CD1c-positive myeloid dendritic cell (primary cell): ENCODE results near the gene PPBP.
A peak's percentile ranks its signal among the peaks of the same experiment; 100 is the strongest.

Experiments used
- DNase-seq: peaks from one replicate; pipeline ENCODE4 v3.0.0-alpha.2; 2016; ENCODE audit errors: extremely low spot score

PPBP gene, protein sequence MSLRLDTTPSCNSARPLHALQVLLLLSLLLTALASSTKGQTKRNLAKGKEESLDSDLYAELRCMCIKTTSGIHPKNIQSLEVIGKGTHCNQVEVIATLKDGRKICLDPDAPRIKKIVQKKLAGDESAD

GRCh38 chr4:73988061-73988460 is at the start of gene PPBP:
TSS of gene PPBP (minus strand) at chr4:73988190. CDS start at chr4:73988103, 87 bp downstream.
- no peak for DNase-seq

GRCh38 chr4:74037076-74037955 is 49.3 kb upstream of the PPBP start:
- no peak for DNase-seq

DNA sequence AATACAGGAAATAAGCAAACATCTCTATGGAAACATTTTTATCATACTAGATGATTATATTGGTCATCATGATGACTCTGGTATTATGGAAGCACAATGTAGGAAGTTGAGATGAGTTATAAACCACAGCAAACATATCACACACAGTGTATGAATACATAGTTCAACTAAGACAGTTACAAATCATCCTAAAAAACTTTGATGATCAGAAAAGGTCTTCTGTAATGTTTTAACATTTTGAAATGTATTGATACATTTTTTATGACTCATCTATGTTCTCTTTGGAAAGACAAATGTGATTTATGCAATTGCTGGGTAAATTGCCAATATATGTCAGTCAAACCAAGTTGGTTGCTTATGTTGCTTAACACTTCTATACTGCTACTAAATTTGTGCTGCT is 45.7 kb upstream of the PPBP start:
- DNase-seq, result peak; percentile 57

GRCh38 chr4:74032064-74032463 is 44.1 kb upstream of the PPBP start:
- DNase-seq, result no peak

DNA sequence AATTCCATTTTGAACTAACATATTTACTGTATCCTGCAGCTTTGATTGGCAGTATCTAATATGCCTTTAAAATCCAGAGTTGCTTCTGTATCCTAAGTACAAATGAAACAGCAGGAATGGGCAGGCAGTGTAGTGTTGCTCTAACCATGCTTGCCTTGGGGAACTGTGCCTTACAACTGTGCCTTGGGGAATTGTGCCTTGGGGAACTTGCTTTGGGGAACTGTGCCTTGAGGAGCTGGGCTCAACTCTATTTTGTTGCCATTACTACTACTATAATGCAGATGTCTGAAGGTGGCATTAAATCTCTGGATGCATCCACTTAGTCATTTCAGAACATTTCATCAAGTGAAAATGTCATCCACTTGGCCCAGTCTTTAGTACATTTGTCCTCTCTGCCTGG is 43.6 kb upstream of the PPBP start:
- DNase-seq, result peak; percentile 38

GRCh38 chr4:74030285-74030684 is 42.3 kb upstream of the PPBP start:
- no peak for DNase-seq

DNA sequence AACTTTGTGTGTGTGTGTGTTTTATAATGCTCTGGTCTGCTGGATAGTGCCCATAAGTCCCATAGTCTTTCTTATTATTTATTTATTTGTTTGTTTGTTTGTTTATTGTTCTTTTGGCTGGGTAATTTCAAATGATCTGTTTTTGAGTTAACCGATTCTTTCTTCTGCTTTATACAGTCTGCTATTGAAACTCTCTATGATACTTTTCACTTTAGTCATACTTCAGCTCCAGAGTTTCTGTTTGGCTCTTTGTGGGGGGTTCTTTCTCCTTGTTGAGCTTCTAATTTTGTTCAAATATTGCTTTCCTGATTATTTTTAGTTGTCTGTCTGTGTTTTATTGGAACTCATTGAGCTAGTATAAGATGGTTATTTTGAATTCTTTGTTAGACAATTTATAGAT is 40.5 kb upstream of the PPBP start:
- no peak for DNase-seq

- no peak for DNase-seq
Observed at GRCh38 chr4:74023709-74024108, 35.7 kb upstream of the PPBP start.

- DNase-seq, result peak; percentile 59
Observed at GRCh38 chr4:74021601-74022000, 33.6 kb upstream of the PPBP start.

GRCh38 chr4:74018771-74019170 is 30.8 kb upstream of the PPBP start:
- peak; percentile 80 for DNase-seq

DNA sequence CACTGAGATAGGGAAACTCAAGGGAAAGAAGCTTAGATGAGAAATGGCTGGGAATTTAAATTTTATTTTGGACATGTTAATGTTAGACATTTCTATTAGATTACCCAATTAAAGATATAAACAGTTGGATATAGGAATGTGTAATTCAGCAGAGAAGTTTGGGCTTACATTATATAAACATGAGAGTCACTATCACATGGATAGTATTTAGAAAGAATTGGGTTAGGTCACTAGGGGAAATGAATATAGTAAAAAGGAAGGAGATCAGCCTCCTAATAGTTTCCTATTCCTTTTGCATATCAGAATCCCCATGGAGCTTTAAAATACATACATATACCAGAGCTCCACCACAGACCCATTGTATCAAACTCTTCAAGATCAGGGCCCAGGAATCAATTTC is 30.1 kb upstream of the PPBP start:
- peak; percentile 53 for DNase-seq

DNA sequence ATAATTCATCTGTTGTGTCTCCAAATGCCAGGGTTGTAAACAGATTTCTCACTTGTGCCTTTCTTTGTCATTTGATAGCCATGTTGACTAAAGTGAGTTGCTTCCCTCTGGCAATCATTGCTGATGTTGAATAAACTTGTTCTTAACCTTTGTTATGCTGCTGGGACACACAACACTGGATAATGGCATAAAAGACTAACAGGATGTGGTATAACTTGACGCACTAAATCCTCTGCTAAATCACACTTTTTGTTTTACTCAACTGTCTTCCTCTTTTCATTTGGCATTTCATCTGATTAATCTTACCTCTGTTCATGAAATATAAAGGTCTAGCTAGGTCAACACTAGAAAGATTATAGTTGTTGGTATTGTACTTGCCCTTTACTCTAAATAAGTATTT is 28.1 kb upstream of the PPBP start:
- DNase-seq, result peak; percentile 41

DNA sequence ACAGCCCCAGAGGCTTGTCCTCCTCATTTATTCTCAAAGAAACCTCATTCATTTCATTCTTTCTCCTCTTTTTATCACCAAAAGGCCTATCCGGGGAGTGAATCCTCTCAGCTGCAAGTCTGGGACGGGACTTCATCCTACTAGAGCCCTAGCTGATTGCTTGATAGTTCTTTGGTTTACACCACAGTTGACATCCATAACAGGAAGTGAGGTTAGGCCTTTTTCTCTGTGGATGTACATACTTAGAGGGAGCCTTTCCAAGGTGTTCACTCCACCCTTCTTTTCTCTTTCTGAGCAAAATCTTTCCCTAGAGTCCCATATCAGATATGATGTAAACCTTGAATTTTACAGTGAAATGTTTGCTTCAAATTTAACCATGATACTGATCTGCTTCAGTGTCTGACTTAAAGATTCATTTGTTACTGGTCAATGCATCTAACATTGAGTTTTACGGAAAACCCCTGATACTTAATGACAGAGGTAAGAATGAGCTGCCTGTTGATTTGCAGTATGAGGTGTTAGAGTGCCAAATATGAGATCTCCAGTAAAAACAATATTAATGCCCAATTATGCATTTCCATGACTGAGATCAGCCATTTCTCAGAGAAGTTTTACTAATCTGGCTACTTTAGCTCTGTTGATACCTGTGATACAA is 27.3 kb upstream of the PPBP start:
- DNase-seq, result no peak

- no peak for DNase-seq
Observed at GRCh38 chr4:74014332-74014731, 26.3 kb upstream of the PPBP start.

DNA sequence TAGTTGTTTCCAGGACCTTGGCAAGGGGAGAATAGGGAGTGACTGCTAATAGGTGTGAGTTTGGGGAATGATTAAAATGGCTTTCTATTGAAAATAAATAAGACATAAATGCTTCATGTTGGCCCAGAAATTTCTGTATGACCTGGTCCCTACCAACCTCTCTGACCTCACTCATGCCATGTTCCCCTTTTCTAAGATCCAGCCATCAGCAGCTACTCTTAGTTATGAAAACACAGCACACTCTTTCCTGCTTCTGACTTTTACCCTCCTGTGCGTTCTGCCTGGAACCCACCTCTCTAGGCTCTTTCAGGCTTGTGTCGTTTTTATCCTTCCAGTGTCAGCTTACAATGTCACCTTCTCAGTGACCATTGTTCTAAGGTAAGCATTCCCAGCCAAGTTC is 25.3 kb upstream of the PPBP start:
- no peak for DNase-seq

- no peak for DNase-seq
Observed at GRCh38 chr4:74012130-74012529, 24.1 kb upstream of the PPBP start.

GRCh38 chr4:74009307-74009706 is 21.3 kb upstream of the PPBP start:
- no peak for DNase-seq

DNA sequence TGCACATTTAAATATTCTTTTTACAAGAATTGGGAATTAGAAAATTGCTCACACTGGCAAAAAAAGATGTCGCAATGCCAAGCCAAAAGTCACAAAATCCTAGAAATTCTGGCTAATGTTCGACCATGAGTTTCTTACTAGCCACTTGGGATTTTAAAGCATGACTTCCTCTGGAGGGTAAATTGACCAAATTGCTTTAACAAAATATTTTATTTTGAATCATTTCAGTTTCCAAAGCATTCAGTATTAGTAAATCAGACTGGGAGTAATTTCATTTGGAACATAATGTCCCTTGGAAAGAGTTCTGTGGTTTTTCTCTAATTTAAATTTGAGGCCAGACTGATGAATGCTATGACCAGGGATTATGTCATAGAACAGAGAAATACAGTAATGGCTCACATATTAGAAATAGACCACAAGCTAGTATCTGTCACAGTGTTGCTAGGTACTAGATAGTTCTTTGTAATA is 18.1 kb upstream of the PPBP start:
- no peak for DNase-seq

- no peak for DNase-seq
Observed at GRCh38 chr4:74005528-74005927, 17.5 kb upstream of the PPBP start.

- no peak for DNase-seq
Observed at GRCh38 chr4:74004668-74005067, 16.7 kb upstream of the PPBP start.

GRCh38 chr4:74000301-74000700 is 12.3 kb upstream of the PPBP start:
- no peak for DNase-seq

- no peak for DNase-seq
Observed at GRCh38 chr4:73998040-73999011, 10.3 kb upstream of the PPBP start, which contains the start of gene CXCL5. TSS of gene CXCL5 (minus strand) at chr4:73998677. CDS start at chr4:73998581, 96 bp downstream.
